Measurements from ENCODE around the gene SUSD4. TPM values are rescaled to one million over a fixed set of nuclear protein-coding genes. Genes with fewer than 3 reads are reported as not detected.

The SUSD4 gene
- total and polyA plus RNA-seq, 9 of the 15 experiments (the other 6 are each of a cell fraction or from before 2014, with no cell fraction given): 0.06 to 1.7 (median 0.09) TPM; not detected in 4

GRCh38 chr1:223227031-223227430 is 136.9 kb downstream of the SUSD4 start (continued):
- TF ChIP-seq HOMEZ (CRISPR knock-in tag; IDR thresholded peaks at IDR 0.05) (no peak), ZNF239 (CRISPR knock-in tag; IDR thresholded peaks at IDR 0.05) (no peak), MBD2 (IDR thresholded peaks at IDR 0.05; ENCODE audit: borderline replicate concordance, low read depth) (no peak), ZNF175 (CRISPR knock-in tag; IDR thresholded peaks at IDR 0.05; ENCODE audit: low read depth) (no peak)

- no peak overlapping the region for H3K27ac ChIP-seq (ENCODE audit: extremely low read depth, low read depth, low read length)
- ATAC-seq: no peak
- no peak overlapping the region for H2AFZ ChIP-seq (ENCODE audit: low read depth, low read length)
- intact Hi-C loops (cut with micrococcal nuclease): no loop called here
- in situ Hi-C loops (cut with MboI): no loop called here
- WGBS (ENCODE audit: insufficient coverage, low coverage, missing lambda C conversion rate): 54% methylated on average over 3 of the region's 3 CpGs
- H4K20me1 ChIP-seq (replicated peaks; ENCODE audit: control insufficient read depth, insufficient read depth, low read length): no peaks in the 10 kb centered on the region
- H3K9me3 ChIP-seq (replicated peaks; ENCODE audit: control insufficient read depth, insufficient read depth, low read depth, low read length): no peaks in the 10 kb centered on the region
- no peak overlapping the region for H3K4me3 ChIP-seq
- no peak for DNase-seq (ENCODE audit: extremely low read depth in 1 of 4, low spot score in 3 of 4)
- H3K4me1 ChIP-seq (replicated peaks in 1 of 2; ENCODE audit: control insufficient read depth in 2 of 2, insufficient read depth in 2 of 2, low read length in 2 of 2): peaks cover 6 to 16% of the 10 kb centered on the region in 2 experiments; a peak in 3 of 5 replicates
- no peaks in the 10 kb centered on the region; a peak in 1 of 5 replicates for H3K27me3 ChIP-seq (ENCODE audit: control insufficient read depth in 2 of 2, insufficient read depth in 2 of 2, low read length in 2 of 2)
- no TSS peak for BruUV-seq (replicated peaks)
- H3K4me2 ChIP-seq (ENCODE audit: insufficient read depth, low read length): no peak overlapping the region
- TF ChIP-seq NUFIP1 (IDR thresholded peaks at IDR 0.05; ENCODE audit: partially characterized antibody): no peak
- no peak for TF ChIP-seq ADNP (tag; IDR thresholded peaks at IDR 0.05)
- no peak for TF ChIP-seq MXD1 (CRISPR knock-in tag; IDR thresholded peaks at IDR 0.05; ENCODE audit: borderline replicate concordance, poor library complexity, severe bottlenecking)
- TF ChIP-seq KDM1A (IDR thresholded peaks at IDR 0.05): no peak
- TF ChIP-seq CUX1 (CRISPR knock-in tag; IDR thresholded peaks at IDR 0.05): no peak
- TF ChIP-seq TSC22D4 (tag; IDR thresholded peaks at IDR 0.05): no peak
- TF ChIP-seq ARHGAP35 (IDR thresholded peaks at IDR 0.05; ENCODE audit: partially characterized antibody): no peak
- no peak for TF ChIP-seq POLR2AphosphoS5 (IDR thresholded peaks at IDR 0.05; ENCODE audit: control insufficient read depth, insufficient read depth, low read depth, low read length)
- no peak for FAIRE-seq
- no peaks in the 10 kb centered on the region for H3K9me1 ChIP-seq (ENCODE audit: control insufficient read depth, insufficient read depth, low read length)
- H3K9ac ChIP-seq (ENCODE audit: insufficient read depth in 1 of 2, low read depth in 2 of 2, low read length in 2 of 2): no peak overlapping the region
- H3K36me3 ChIP-seq (ENCODE audit: control insufficient read depth, insufficient read depth, low read length): no peaks in the 10 kb centered on the region
- ChIA-PET CTCF (ENCODE audit: low intra/inter-chr PET ratio) (no interaction called here), POLR2A (no interaction called here)
- no peaks in the 10 kb centered on the region for H3K79me2 ChIP-seq (ENCODE audit: control insufficient read depth, insufficient read depth, low read length)
Measured at GRCh38 chr1:223226271-223226670, 137.7 kb downstream of the SUSD4 start.

Measured in K562 (cell line).